Cardiac fibroblast (primary cell): ENCODE measurements around the gene CEPT1.
"Not testable (repeated sequence)": the region's sequence is repeated elsewhere in the genome, so short reads cannot be mapped to it uniquely, and the experiment has no call there.

ENCODE experiments used
- DNase-seq, 2 donors: peaks; one replicate each; pipeline versions ENCODE4 v3.0.0 to v3.0.0-alpha.2; 2010; ENCODE audit warnings: low read depth in 2 of 2
- H3K4me3 ChIP-seq, 2 donors: replicated peaks in 1 of 2; 1 replicate in 1 of 2; 2 replicates in 1 of 2; pipeline ENCODE4 v1.5.1; 2011; ENCODE audit warnings: low read depth in 2 of 2, low read length in 2 of 2, mild to moderate bottlenecking in 2 of 2, moderate library complexity in 1 of 2
- TF ChIP-seq, protein P1 (sequence below): IDR thresholded peaks from one replicate; pipeline ENCODE4 v1.5.1; 2011; ENCODE audit warnings: low read depth, mild to moderate bottlenecking, low read length, inconsistent platforms

CEPT1 gene

DNA sequence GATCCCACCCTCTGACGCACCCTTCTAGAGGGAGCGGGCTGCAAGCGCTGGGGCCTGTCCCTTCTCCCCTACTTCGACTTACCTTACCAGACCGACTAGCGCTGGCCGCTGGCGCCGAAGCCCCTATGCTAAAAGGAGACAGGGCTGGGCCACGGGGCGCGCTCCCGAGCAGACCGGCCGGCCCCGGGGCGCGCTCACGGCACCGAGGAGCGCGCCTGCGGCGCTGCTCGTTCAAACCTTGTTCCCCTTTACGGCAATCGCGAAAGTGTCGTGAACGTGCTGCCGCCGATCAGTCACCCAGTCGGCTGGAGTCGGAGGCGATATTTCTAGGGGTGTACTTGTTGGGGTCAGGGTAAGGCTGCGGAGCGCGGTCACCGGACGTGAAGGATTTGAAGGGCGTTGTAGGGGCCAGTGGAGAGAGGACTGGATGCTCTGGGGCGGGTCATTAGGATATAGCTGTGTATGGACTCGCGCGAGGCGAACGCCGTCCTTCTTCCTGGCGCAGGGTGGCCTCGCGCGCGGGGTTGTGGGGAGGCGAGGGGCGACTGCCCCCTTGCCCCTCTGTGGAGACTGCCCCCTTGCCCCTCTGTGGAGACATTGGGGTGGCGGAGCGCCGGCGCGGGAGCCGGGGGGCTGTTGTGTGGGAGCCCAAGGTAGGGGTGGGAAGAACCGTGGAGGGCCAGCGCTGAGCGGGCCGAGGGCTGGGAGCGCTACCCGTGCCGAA lies at the start of gene CEPT1, which contains the start of gene DRAM2:
Gene CEPT1, plus strand, starts transcription at position 268 of the 724 bp plus-strand sequence. CDS start 7,492 bp downstream, outside the sequence.
Gene DRAM2, minus strand, starts transcription at position 138 of the 724 bp plus-strand sequence. CDS start 8,539 bp downstream, outside the sequence.
- peak within 1 kb of the TSS; percentile 96 for H3K4me3 ChIP-seq
- TF ChIP-seq, protein P1, sequence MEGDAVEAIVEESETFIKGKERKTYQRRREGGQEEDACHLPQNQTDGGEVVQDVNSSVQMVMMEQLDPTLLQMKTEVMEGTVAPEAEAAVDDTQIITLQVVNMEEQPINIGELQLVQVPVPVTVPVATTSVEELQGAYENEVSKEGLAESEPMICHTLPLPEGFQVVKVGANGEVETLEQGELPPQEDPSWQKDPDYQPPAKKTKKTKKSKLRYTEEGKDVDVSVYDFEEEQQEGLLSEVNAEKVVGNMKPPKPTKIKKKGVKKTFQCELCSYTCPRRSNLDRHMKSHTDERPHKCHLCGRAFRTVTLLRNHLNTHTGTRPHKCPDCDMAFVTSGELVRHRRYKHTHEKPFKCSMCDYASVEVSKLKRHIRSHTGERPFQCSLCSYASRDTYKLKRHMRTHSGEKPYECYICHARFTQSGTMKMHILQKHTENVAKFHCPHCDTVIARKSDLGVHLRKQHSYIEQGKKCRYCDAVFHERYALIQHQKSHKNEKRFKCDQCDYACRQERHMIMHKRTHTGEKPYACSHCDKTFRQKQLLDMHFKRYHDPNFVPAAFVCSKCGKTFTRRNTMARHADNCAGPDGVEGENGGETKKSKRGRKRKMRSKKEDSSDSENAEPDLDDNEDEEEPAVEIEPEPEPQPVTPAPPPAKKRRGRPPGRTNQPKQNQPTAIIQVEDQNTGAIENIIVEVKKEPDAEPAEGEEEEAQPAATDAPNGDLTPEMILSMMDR = no peak
- DNase-seq = peak; percentile 96 to 97

DNA sequence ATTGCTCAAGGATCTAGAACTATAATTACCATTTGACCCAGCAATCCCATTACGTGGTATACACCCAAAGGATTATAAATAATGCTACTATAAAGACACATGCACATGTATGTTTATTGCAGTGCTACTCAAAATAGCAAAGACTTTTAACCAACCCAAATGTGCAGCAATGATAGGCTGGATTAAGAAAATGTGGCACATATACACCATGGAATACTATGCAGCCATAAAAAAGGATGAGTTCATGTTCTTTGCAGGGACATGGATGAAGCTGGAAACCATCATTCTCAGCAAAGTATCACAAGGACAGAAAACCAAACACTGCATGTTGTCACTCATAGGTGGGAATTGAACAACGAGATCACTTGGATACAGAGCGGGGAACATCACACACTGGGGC lies 44.6 kb upstream of the CEPT1 start:
- not testable (repeated sequence) for DNase-seq, H3K4me3 ChIP-seq

DNA sequence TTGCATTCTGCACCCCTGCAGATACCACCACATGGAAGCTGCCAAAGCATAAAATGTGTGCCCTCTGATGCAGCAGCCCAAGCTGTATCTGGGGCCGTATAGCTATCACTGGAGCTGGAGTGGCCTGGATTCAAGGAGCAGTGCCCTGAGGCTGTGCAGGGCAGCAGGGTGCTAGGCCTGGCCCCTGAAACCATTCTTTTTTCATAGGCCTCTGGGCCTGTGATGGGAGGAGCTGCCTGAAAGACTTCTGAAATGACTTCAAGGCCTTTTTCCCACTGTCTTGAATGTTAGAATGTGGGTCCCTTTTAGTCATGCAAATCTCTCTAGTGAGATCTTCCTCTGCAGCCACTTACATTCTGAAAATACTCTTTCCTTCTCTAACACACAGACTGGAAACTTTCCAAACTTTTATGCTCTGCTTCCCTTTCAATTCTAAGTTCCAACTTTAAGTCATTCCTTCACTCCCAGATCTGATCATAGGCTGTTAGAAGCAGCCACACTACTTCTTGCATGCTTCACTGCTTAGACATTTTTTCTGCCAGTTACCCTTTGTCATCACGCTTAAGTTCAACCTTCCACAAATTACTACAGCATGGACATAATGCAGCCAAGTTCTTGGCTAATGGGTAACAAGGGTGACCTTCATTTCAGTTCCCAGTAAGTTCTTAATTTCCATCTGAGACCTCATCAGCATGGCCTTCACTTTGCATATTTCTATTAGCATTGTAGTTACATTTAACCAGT lies 42.5 kb upstream of the CEPT1 start:
- DNase-seq = no peak
- H3K4me3 ChIP-seq = no peak overlapping the region
- TF ChIP-seq, protein P1 = no peak

GRCh38 chr1:111099289-111099688 lies 40.7 kb upstream of the CEPT1 start:
- TF ChIP-seq, protein P1 = no peak
- H3K4me3 ChIP-seq = no peak overlapping the region
- no peak for DNase-seq

DNA sequence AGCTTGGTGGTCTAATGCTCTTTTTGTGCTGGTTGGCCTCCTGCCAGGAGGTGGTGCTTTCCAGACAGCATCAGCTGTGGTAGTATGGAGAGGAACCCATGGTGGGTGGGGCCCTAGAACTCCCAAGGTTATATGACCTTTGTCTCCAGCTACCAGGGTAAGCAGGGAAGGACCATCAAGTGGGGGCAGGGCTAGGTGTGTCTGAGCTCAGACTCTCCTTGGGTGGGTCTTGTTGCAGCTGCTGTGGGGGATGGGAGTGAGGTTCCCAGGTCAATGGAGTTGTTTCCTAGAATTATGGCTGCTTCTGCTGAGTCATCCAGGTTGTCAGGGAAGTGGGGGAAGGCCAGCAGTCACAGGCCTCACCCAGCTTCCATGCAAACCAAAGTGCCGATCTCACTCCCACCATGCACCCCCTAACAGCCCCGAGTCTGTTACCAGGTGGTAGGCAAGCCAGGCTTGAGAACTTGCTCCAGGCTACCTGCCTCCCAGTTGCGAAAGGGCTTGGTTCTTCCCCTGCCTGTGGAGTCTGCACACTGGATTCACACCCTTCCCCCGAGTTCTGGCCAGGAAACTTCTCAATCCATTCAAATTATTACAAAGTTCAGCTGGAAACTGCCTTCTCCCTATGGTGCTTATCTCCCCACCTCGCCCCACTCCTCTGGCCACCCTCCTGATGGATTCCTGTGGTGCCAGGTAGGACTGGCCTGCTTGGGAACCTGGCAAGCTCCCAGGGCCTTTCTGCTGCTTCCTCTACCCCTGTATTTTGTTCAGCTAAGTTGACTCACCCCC lies 38.0 kb upstream of the CEPT1 start:
- no peak for DNase-seq
- no peak overlapping the region for H3K4me3 ChIP-seq
- TF ChIP-seq, protein P1 = no peak

DNA sequence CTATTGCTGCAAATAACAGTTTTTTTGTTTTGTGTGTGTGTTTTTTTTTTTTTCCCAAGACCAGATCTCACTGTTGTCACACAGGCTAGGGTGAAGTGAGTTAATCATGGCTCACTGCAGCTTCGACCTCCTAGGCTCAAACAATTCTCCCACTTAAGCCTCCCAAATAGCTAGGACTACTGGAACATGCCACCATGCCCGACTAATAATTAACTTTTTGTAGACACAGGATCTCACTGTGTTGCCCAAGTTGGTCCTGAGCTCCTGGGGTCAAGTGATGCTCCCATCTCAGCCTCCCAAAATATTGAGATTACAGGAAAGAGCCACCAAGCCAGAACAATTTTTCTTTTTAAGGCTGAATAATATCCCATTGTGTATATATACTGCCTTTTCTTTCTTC lies 35.0 kb upstream of the CEPT1 start:
- DNase-seq = no peak
- TF ChIP-seq, protein P1 = no peak

More for the DNA sequence above, 35.0 kb upstream of the CEPT1 start:
- H3K4me3 ChIP-seq = no peak overlapping the region
